ENCODE measurements around the gene TMEM185A. TPM values are rescaled to one million over a fixed set of nuclear protein-coding genes. Genes with fewer than 3 reads are reported as not detected.

The TMEM185A gene
- total RNA-seq, result 24.8 and 25.7 TPM in 2 replicates

GRCh38 chrX:149631234-149632165 is at the start of gene TMEM185A:
Gene TMEM185A (minus strand): TSS chrX:149631792. CDS start chrX:149631580, 212 bp downstream.

GRCh38 chrX:149595214-149595613 is 36.4 kb downstream of the TMEM185A start, which contains the start of gene HSFX2:
Gene HSFX2 (minus strand): TSS chrX:149595314. CDS start chrX:149594700, 614 bp downstream.

GRCh38 chrX:149587359-149587758 is 44.2 kb downstream of the TMEM185A start, which contains the start of gene MAGEA9B:
Gene MAGEA9B (minus strand): TSS chrX:149587459. CDS start chrX:149583179, 4,280 bp downstream.

GRCh38 chrX:149549701-149550100 is 81.9 kb downstream of the TMEM185A start, which contains the start of gene HSFX3:
Gene HSFX3 (minus strand): TSS chrX:149549924. CDS start chrX:149549852, 72 bp downstream.

Other genes with a start within 250 kb of the TMEM185A start
- gene IDS, start 126.5 kb downstream of the TMEM185A start, total RNA-seq, result 20.9 and 25.8 TPM in 2 replicates
- gene EOLA1, start 90.8 kb downstream of the TMEM185A start, total RNA-seq, result 11.4 and 12.5 TPM in 2 replicates
- not detected in 2 replicates for gene HSFX3, start 81.9 kb downstream of the TMEM185A start, total RNA-seq
- gene MAGEA9B, start 44.3 kb downstream of the TMEM185A start, total RNA-seq, result not detected in 2 replicates
- gene HSFX2, start 36.5 kb downstream of the TMEM185A start, total RNA-seq, result 0.26 TPM in 1 of 2 replicates, not detected in the other
- not detected in 2 replicates for gene MAGEA11, start 80.3 kb upstream of the TMEM185A start, total RNA-seq
- gene HSFX1, start 142.3 kb upstream of the TMEM185A start, total RNA-seq, result 0.43 and 0.69 TPM in 2 replicates
- not detected in 2 replicates for gene MAGEA9, start 150.1 kb upstream of the TMEM185A start, total RNA-seq
- not detected in 2 replicates for gene MAGEA8, start 249.4 kb upstream of the TMEM185A start, total RNA-seq